OCI-LY3 (cell line): ENCODE results near the gene ASCL3.
"Not testable (repeated sequence)": the region's sequence is repeated elsewhere in the genome, so short reads cannot be mapped to it uniquely, and the experiment has no call there.

Experiments
- H2AFZ ChIP-seq: fragments of 200-600, 300-600 bp; shearing (Covaris generic); 2 replicates; pipeline ENCODE4 v1.6.0; 2014; ENCODE audit warnings: antibody characterized with exemption, low read depth, low read length
- H3K27ac ChIP-seq: fragments of 200-600, 300-600 bp; sonication (generic); 2 replicates; pipeline ENCODE4 v1.5.1; 2014; ENCODE audit warnings: mild to moderate bottlenecking, low read length, moderate library complexity, mixed read lengths
- H3K27me3 ChIP-seq: fragments of 200-600, 300-600 bp; sonication (generic); 2 replicates; pipeline ENCODE4 v1.6.1; 2014; ENCODE audit warnings: low read depth, low read length, mixed read lengths
- H3K36me3 ChIP-seq: fragments of 200-600, 300-600 bp; sonication (generic); replicated peaks from 2 replicates; pipeline ENCODE3; 2014; ENCODE audit warnings: low read depth, low read length, mixed read lengths
- H3K4me1 ChIP-seq: fragments of 300-600, 200-600 bp; sonication (generic); 2 replicates; pipeline ENCODE4 v1.6.1; 2014; ENCODE audit warnings: low read length, mixed read lengths
- H3K4me2 ChIP-seq: fragments of 200-600, 300-600 bp; sonication (generic); 2 replicates; pipeline ENCODE4 v1.6.1; 2014; ENCODE audit warnings: low read length, mixed read lengths
- H3K4me3 ChIP-seq: fragments of 300-600, 200-600 bp; sonication (generic); 2 replicates; pipeline ENCODE4 v1.5.1; 2014; ENCODE audit warnings: antibody characterized with exemption, mild to moderate bottlenecking, low read length, moderate library complexity
- H3K79me2 ChIP-seq: fragments of 300-600, 200-600 bp; shearing (Covaris generic); 2 replicates; pipeline ENCODE4 v1.6.1; 2014; ENCODE audit warnings: mild to moderate bottlenecking, low read length, mixed read lengths
- H3K9ac ChIP-seq: fragments of 300-600, 200-600 bp; shearing (Covaris generic); 2 replicates; pipeline ENCODE4 v1.6.0; 2014; ENCODE audit warnings: mild to moderate bottlenecking, low read length, moderate library complexity
- H3K9me3 ChIP-seq: fragments of 200-600, 300-600 bp; shearing (Covaris generic); 2 replicates; pipeline ENCODE4 v1.6.1; 2014; ENCODE audit warnings: low read length, mixed read lengths; ENCODE audit not compliant: insufficient read depth
- H4K20me1 ChIP-seq: fragments of 200-600, 300-600 bp; sonication (generic); 2 replicates; pipeline ENCODE4 v1.6.1; 2016; ENCODE audit warnings: low read length, mixed read lengths; ENCODE audit not compliant: insufficient read depth
- CTCF ChIP-seq: fragments of 200-600, 300-600 bp; sonication (generic); IDR thresholded peaks from 2 replicates; pipeline ENCODE4 v1.5.1; 2014; ENCODE audit warnings: antibody characterized with exemption, low read length, low read depth
- EZH2phosphoT487 ChIP-seq: fragments of 200-600 bp; shearing (Covaris generic); IDR thresholded peaks from 2 replicates; pipeline ENCODE4 v1.6.1; 2018; ENCODE audit warnings: antibody characterized with exemption, mixed run types, low read depth

ASCL3 gene

GRCh38 chr11:8942518-8943066, at the start of gene ASCL3:
Gene ASCL3, minus strand, starts transcription at chr11:8943016. Its CDS starts 4,855 bp downstream, at chr11:8938161.
- H2AFZ ChIP-seq, result peak within 1 kb of the TSS; percentile 65; the same call in 1 of the 2 replicates
- TF ChIP-seq EZH2phosphoT487, result no peak
- no peak for TF ChIP-seq CTCF

GRCh38 chr11:8989453-8989852, 46.6 kb upstream of the ASCL3 start:
- Histone ChIP-seq H3K27ac (no peak overlapping the region), H4K20me1 (no peaks in the 10 kb centered on the region), H3K27me3 (peaks cover 6% of the 10 kb centered on the region), H3K4me3 (no peak overlapping the region), H3K79me2 (no peaks in the 10 kb centered on the region), H3K4me1 (no peaks in the 10 kb centered on the region), H2AFZ (no peak overlapping the region), H3K4me2 (no peak overlapping the region), H3K9me3 (no peaks in the 10 kb centered on the region), H3K9ac (no peak overlapping the region), H3K36me3 (no peaks in the 10 kb centered on the region)
- TF ChIP-seq EZH2phosphoT487 (no peak), CTCF (no peak)

More at GRCh38 chr11:8942518-8943066, at the start of gene ASCL3:
- no peaks in the 10 kb centered on the region for H3K9me3 ChIP-seq
- H3K4me2 ChIP-seq, result no peak within 1 kb of the TSS
- no peak within 1 kb of the TSS for H3K27ac ChIP-seq
- H3K9ac ChIP-seq, result no peak within 1 kb of the TSS
- H3K36me3 ChIP-seq, result peaks cover 4% of the 10 kb centered on the region
- no peaks in the 10 kb centered on the region for H3K4me1 ChIP-seq
- H3K4me3 ChIP-seq, result no peak within 1 kb of the TSS
- H3K27me3 ChIP-seq, result no peaks in the 10 kb centered on the region
- H3K79me2 ChIP-seq, result no peaks in the 10 kb centered on the region
- H4K20me1 ChIP-seq, result no peaks in the 10 kb centered on the region

GRCh38 chr11:8988329-8989234, 45.8 kb upstream of the ASCL3 start:
- Histone ChIP-seq H3K79me2 (no peaks in the 10 kb centered on the region), H4K20me1 (no peaks in the 10 kb centered on the region), H3K36me3 (no peaks in the 10 kb centered on the region), H3K4me2 (no peak overlapping the region), H3K27me3 (no peaks in the 10 kb centered on the region), H3K4me1 (no peaks in the 10 kb centered on the region), H2AFZ (no peak overlapping the region), H3K9me3 (no peaks in the 10 kb centered on the region), H3K27ac (no peak overlapping the region), H3K9ac (no peak overlapping the region), H3K4me3 (no peak overlapping the region)
- TF ChIP-seq EZH2phosphoT487, result no peak
- no peak for TF ChIP-seq CTCF

- H3K36me3 ChIP-seq, result no peaks in the 10 kb centered on the region
- H3K4me1 ChIP-seq, result no peaks in the 10 kb centered on the region
- no peak overlapping the region for H3K4me3 ChIP-seq
- H4K20me1 ChIP-seq, result no peaks in the 10 kb centered on the region
- H3K9me3 ChIP-seq, result no peaks in the 10 kb centered on the region
- TF ChIP-seq EZH2phosphoT487 (no peak), CTCF (no peak)
- no peaks in the 10 kb centered on the region for H3K27me3 ChIP-seq
- no peak overlapping the region for H3K9ac ChIP-seq
- no peak overlapping the region for H3K27ac ChIP-seq
- no peaks in the 10 kb centered on the region for H3K79me2 ChIP-seq
- no peak overlapping the region for H2AFZ ChIP-seq
- no peak overlapping the region for H3K4me2 ChIP-seq
Observed at GRCh38 chr11:8987446-8987845, 44.6 kb upstream of the ASCL3 start.

- H3K36me3 ChIP-seq, H3K4me3 ChIP-seq, H3K27ac ChIP-seq, H3K79me2 ChIP-seq, H3K4me1 ChIP-seq, H4K20me1 ChIP-seq, H3K9ac ChIP-seq, H2AFZ ChIP-seq, H3K4me2 ChIP-seq, H3K9me3 ChIP-seq, H3K27me3 ChIP-seq: not testable (repeated sequence)
Observed at GRCh38 chr11:8986772-8987171, 44.0 kb upstream of the ASCL3 start.
